Eye (tissue), 1 donor: ENCODE measurements around the gene SDHB.

Experiments used
- DNase-seq: peaks from one replicate; pipeline ENCODE4 v3.0.0-alpha.2; 2015

Gene SDHB

GRCh38 chr1:17011092-17011438 is 42.8 kb downstream of the SDHB start:
- DNase-seq, result no peak

GRCh38 chr1:17009706-17010105 is 44.1 kb downstream of the SDHB start:
- no peak for DNase-seq

GRCh38 chr1:17008208-17008855 is 45.5 kb downstream of the SDHB start:
- no peak for DNase-seq

GRCh38 chr1:17007121-17007520 is 46.7 kb downstream of the SDHB start:
- DNase-seq, result no peak

- no peak for DNase-seq
Observed at GRCh38 chr1:17005365-17005740, 48.5 kb downstream of the SDHB start.

- DNase-seq, result no peak
Observed at GRCh38 chr1:17004466-17005364, 49.1 kb downstream of the SDHB start.

GRCh38 chr1:17002524-17002902 is 51.3 kb downstream of the SDHB start:
- DNase-seq, result no peak

- DNase-seq, result no peak
Observed at GRCh38 chr1:17001760-17002523, 51.9 kb downstream of the SDHB start.

GRCh38 chr1:16999863-17000262 is 54.0 kb downstream of the SDHB start:
- DNase-seq, result no peak

GRCh38 chr1:16998589-16998988 is 55.2 kb downstream of the SDHB start:
- no peak for DNase-seq

GRCh38 chr1:16996845-16997244 is 57.0 kb downstream of the SDHB start:
- DNase-seq, result no peak

GRCh38 chr1:16993521-16994038 is 60.3 kb downstream of the SDHB start:
- no peak for DNase-seq

- no peak for DNase-seq
Observed at GRCh38 chr1:16992675-16993074, 61.2 kb downstream of the SDHB start.

- no peak for DNase-seq
Observed at GRCh38 chr1:16992102-16992501, 61.7 kb downstream of the SDHB start.

- no peak for DNase-seq
Observed at GRCh38 chr1:16991571-16991970, 62.3 kb downstream of the SDHB start.

GRCh38 chr1:16989676-16990391 is 64.0 kb downstream of the SDHB start:
- no peak for DNase-seq

- no peak for DNase-seq
Observed at GRCh38 chr1:16988210-16988609, 65.6 kb downstream of the SDHB start.

GRCh38 chr1:16986962-16987361 is 66.9 kb downstream of the SDHB start:
- DNase-seq, result no peak

- no peak for DNase-seq
Observed at GRCh38 chr1:16986560-16986959, 67.3 kb downstream of the SDHB start.

- DNase-seq, result no peak
Observed at GRCh38 chr1:16986113-16986512, 67.7 kb downstream of the SDHB start.

GRCh38 chr1:16984717-16985116 is 69.1 kb downstream of the SDHB start:
- DNase-seq, result peak; percentile 53

- no peak for DNase-seq
Observed at GRCh38 chr1:16983649-16984048, 70.2 kb downstream of the SDHB start.

- DNase-seq, result no peak
Observed at GRCh38 chr1:16982902-16983301, 70.9 kb downstream of the SDHB start.
